IPS-11a (cell line): ENCODE results near the gene AP2A1.
"Not testable (repeated sequence)": the region's sequence is repeated elsewhere in the genome, so short reads cannot be mapped to it uniquely, and the experiment has no call there.

ENCODE experiments used
- H3K4me3 ChIP-seq: one replicate; pipeline ENCODE4 v1.5.1; 2013; ENCODE audit warnings: low read depth, low read length, control low read depth

Gene AP2A1

DNA sequence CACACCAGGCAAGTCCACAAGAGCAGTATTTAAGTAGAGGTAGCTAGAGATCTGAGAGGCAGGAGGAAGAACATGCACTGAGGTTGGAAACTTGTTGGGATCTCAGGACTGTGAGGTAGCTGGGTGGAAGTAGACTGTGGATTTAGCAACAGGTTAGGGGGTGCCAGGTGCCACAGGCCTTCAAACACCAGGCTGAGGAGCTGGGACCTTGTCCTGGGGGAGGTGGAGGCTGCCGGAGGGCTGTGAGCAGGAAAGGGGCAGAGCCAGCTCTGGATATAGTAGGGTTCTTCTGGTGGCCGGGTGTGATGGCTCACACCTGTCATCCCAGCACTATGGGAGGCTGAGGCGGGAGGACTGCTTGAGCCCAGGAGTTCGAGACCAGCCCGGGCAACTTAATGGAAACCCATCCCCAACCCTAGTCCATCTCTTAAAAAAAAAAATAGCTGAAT lies 43.2 kb downstream of the AP2A1 start:
- no peak overlapping the region for H3K4me3 ChIP-seq

DNA sequence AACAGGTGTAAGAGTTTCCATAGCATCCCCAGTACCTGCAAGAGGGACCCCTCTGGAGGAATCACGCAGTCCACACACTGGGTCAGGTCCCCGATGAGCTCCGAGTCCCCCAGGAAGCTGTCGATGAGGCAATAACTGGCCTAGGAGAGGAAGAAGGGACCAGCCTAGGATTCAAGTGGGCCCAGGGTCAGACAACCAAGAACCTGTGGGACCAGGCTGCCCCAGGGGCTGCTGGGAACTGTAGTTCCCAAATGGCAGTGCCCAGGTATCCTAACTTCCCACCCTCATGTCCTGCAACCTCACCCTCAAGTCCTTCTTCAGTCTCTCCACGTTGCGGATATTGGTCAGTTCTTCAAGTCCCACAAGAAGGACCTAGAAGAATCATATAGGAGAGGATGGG lies 44.5 kb downstream of the AP2A1 start:
- no peak overlapping the region for H3K4me3 ChIP-seq

- peak overlapping the region; percentile 83 for H3K4me3 ChIP-seq
Observed at GRCh38 chr19:49812452-49812996, 45.7 kb downstream of the AP2A1 start.

- H3K4me3 ChIP-seq = peak within 1 kb of the TSS; percentile 83
Observed at GRCh38 chr19:49812997-49813861, 46.4 kb downstream of the AP2A1 start, which contains the start of gene FUZ. TSS of gene FUZ (minus strand) at chr19:49813292. CDS start at chr19:49813106, 186 bp downstream.

- H3K4me3 ChIP-seq = no peak overlapping the region
Observed at GRCh38 chr19:49814010-49814409, 47.2 kb downstream of the AP2A1 start.

DNA sequence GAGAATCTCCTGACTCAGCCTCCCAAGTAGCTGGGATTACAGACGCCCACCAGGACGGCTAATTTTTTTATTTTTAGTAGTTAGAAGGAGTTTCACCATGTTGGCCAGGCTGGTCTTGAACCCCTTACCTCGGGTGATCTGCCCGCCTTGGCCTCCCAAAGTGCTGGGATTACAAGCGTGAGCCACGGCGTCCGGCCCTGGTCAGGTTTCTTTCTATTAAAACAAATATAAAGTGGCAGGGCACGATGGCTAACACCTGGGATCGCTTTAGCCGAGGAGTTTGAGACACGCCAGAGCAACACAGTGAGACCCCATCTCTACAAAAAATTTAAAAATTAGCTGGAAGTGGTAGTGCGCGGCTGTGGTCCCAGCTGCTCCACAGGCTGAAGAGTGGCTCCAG lies 49.8 kb downstream of the AP2A1 start:
- H3K4me3 ChIP-seq = no peak overlapping the region

DNA sequence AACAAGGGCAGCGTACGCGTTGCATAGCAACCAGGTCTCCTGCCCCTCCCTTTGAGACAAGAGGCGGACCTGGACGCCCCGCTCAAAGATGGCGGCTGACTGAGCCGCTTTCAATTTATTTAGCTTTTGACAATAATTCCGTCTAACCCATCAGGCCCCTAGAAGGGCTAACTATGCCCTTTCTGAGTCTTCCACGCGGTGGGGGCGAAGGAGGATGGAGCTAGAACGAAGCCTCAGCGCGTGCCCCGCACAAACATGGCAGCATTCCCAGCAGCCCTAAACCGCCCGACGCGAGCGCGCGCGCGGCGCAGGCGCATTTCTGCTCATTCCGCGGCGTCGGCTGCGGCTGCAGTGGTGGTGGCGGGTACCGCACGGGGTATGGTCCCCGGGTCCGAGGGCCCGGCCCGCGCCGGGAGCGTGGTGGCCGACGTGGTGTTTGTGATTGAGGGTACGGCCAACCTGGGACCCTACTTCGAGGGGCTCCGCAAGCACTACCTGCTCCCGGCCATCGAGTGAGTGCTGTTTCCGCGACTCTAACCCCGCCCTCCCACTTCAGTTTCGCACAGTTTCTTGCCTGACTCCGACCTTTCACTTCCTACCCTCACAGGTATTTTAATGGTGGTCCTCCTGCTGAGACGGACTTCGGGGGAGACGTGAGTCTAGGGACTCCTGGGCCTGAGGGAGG lies 51.3 kb downstream of the AP2A1 start, which contains the start of gene MED25:
TSS of gene MED25 (plus strand) at position 326 of the 685 bp plus-strand sequence. CDS start at position 379, 53 bp downstream.
- peak within 1 kb of the TSS; percentile 95 for H3K4me3 ChIP-seq

DNA sequence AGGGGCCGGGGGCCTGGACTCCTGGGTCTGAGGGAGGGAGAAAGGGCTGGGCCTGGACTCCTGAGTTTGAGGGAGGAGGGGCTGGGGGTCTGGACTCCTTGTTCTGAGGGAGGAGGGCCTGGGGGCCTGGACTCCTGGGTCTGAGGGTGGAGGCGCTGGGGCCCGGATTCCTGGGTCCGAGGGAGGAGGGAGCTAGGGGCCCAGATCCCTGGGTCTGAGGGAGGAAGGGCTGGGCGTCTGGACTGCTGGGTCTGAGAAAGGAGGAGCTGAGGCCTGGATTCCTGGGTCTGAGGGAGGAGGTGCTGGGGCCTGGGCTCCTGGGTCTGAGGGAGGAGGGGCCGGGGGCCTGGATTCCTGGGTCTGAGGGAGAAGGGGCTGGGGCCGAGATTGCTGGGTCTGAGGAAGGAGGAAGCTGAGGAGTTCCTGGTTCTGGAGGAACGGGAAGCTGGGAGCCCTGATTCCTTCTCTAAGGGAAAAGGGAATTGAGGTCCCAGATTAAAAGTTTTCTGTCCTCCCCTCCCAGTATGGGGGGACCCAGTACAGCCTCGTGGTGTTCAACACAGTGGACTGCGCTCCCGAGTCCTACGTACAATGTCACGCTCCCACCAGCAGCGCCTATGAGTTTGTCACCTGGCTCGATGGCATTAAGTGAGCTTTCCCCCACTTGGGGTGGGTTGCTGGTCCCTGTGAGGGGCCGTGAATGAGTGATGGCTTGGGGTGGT lies 52.0 kb downstream of the AP2A1 start:
- peak overlapping the region; percentile 95 for H3K4me3 ChIP-seq

DNA sequence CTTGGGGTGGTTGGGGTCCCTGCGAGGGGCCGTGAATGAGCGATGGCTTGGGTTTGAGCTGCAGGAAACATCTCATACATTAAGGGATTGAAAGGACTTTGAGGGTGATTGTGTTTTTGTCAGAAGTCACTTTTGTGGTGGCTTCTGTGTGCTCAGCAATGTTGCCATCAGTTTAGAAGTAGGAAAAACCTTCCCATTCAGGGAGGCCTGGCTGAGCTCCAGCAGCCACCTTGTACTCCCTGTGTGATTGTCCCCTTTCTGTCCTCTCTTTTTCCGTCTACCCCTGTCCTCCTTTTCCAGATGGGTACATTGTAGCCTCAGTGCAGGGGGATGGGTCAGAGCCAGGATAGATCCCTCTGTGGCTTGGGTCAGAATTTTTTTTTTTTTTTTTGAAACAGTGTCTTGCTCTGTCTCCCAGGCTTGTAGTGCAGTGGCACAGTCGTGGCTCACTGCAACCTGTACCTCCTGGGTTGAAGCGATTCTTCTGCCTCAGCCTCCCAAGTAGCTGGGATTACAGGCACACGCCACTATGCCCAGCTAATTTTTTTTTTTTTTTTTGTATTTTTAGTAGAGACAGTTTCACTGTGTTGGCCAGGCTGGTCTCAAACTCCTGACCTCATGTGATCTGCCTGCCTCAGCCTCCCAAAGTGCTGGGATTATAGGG lies 52.8 kb downstream of the AP2A1 start:
- not testable (repeated sequence) for H3K4me3 ChIP-seq

GRCh38 chr19:49820125-49820524 lies 53.3 kb downstream of the AP2A1 start:
- H3K4me3 ChIP-seq = no peak overlapping the region

DNA sequence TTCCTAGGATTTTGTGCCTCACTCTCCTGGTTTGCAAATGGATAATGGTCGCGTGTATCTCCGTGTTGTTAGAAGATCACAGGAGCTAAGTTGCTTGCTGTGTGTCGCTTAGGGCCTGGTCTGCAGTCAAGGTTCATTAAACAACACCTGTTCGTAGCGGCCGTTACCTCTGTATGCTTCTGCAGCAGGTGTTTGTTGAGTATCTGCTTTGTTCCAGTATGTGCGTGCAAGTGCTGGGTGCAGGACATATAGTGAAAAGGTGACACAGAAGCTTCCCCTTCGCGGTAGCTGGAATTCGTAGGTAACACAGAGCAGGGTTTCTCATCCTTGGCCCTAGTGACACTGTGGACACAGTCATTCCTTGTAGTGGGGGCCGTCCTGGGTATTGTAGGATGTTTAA lies 56.7 kb downstream of the AP2A1 start:
- no peak overlapping the region for H3K4me3 ChIP-seq

DNA sequence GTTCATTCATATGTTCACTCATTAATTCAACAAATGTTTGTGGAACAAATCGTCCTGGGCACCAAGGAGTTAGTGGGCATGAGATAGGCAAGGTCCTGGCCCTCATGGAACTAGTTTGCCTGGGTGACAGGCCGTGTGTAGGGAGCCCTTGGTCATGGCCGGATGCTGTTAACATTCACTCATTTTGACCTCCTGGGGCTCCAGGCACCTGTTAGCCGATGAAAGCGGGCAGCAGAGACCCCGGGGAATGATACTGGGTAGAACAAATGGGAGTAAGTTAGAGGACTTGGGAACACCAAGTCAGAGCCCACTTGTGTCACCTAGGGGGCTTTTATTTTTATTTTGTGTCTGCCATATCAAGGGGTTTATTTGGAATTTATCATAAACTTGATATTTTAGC lies 57.9 kb downstream of the AP2A1 start:
- H3K4me3 ChIP-seq = no peak overlapping the region

DNA sequence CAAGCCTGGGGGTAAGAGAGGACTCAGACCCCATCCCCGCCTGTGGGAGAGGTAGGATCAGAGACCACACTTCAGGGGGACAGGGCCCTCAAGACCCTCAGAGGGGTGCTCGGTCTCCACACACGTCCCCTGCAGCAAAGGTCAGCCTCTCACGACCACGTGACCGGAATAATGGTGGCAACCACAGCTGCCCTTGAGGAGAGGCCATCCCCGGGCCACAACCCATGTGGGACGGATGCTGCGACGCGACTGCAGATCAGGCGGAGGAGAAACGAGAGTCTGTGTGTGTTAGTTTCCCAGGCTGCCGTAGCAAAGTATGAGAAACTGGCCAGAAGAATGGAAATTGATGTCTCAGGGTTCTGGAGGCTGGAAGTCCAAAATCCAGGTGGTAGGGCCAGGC lies 60.2 kb downstream of the AP2A1 start:
- no peak overlapping the region for H3K4me3 ChIP-seq

GRCh38 chr19:49829200-49829599 lies 62.4 kb downstream of the AP2A1 start:
- no peak overlapping the region for H3K4me3 ChIP-seq

- no peak overlapping the region for H3K4me3 ChIP-seq
Observed at GRCh38 chr19:49829721-49830120, 62.9 kb downstream of the AP2A1 start.

- no peak overlapping the region for H3K4me3 ChIP-seq
Observed at GRCh38 chr19:49830766-49831165, 64.0 kb downstream of the AP2A1 start.

GRCh38 chr19:49831592-49831991 lies 64.8 kb downstream of the AP2A1 start:
- no peak overlapping the region for H3K4me3 ChIP-seq

GRCh38 chr19:49832556-49832955 lies 65.8 kb downstream of the AP2A1 start:
- no peak overlapping the region for H3K4me3 ChIP-seq

DNA sequence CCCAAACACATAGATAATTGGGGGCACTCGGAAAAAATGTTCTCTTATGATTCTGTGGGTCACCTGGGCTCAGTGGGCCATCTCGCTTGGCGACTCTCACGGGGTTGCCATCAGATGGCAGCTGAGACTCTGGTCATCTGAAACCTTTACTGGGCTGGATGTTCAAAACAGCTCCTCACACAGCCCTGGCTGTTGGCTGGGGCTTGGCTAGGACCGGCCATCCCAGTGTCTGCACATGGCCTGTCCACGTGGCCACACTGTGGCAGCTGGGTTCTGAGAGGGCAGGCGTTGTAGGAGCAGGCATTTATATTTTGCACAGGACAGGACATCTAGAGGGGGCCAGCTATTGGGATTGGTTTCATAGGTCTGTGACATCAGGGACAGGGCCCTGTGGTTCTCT lies 66.8 kb downstream of the AP2A1 start:
- no peak overlapping the region for H3K4me3 ChIP-seq

DNA sequence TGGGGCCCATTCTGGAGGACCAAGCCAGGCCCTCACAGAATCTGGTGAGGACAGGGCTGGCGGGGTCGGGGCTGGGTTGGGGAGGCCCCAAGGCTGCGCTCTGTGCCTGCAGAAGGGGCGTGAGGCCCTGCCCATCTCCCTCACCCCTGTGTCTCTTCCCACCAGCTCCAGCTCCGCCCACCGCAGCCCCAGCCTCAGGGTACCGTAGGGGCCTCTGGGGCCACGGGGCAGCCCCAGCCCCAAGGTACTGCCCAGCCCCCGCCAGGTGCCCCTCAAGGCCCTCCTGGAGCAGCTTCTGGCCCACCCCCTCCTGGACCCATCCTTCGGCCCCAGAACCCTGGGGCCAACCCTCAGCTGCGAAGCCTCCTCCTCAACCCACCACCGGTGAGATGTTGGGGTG lies 68.8 kb downstream of the AP2A1 start:
- H3K4me3 ChIP-seq = no peak overlapping the region
